SU-DHL-6 (cell line): Measurements from ENCODE around the gene GDF10.

Source experiments
- H2AFZ ChIP-seq: fragments of 200-600 bp; sonication (generic); 2 replicates; pipeline ENCODE4 v1.6.1; 2014; ENCODE audit warnings: low read depth, mild to moderate bottlenecking, moderate library complexity, mixed read lengths, antibody characterized with exemption, low read length; ENCODE audit not compliant: severe bottlenecking
- H3F3A ChIP-seq: fragments of 200-600 bp; shearing (Covaris generic); 2 replicates; pipeline ENCODE4 v1.6.0; 2016; ENCODE audit warnings: antibody characterized with exemption, mild to moderate bottlenecking; ENCODE audit not compliant: insufficient read depth
- H3K27ac ChIP-seq: fragments of 200-600 bp; sonication (generic); 2 replicates; pipeline ENCODE4 v1.5.1; 2016; ENCODE audit warnings: low read depth, mild to moderate bottlenecking, low read length, moderate library complexity, mixed read lengths
- H3K27me3 ChIP-seq: fragments of 200-600 bp; sonication (generic), shearing (Covaris generic); 2 replicates; pipeline ENCODE4 v1.6.0; 2014; ENCODE audit warnings: mild to moderate bottlenecking, low read length
- H3K36me3 ChIP-seq: fragments of 200-600 bp; sonication (generic); 2 replicates; pipeline ENCODE4 v1.6.1; 2014; ENCODE audit warnings: mild to moderate bottlenecking, low read length, mixed read lengths
- H3K4me2 ChIP-seq: fragments of 300-600, 200-600 bp; shearing (Covaris generic), sonication (generic); 2 replicates; pipeline ENCODE4 v1.6.0; 2014; ENCODE audit warnings: low read length, low read depth, mild to moderate bottlenecking; ENCODE audit not compliant: poor library complexity, severe bottlenecking
- H3K4me3 ChIP-seq: fragments of 200-600 bp; sonication (generic); 2 replicates; pipeline ENCODE4 v1.5.1; 2014; ENCODE audit warnings: antibody characterized with exemption, low read length, mild to moderate bottlenecking, mixed read lengths; ENCODE audit not compliant: insufficient read depth, poor library complexity, severe bottlenecking
- H3K79me2 ChIP-seq: fragments of 200-600 bp; sonication (generic); 2 replicates; pipeline ENCODE4 v1.6.1; 2014; ENCODE audit warnings: mild to moderate bottlenecking, low read length, moderate library complexity; ENCODE audit not compliant: insufficient read depth
- H3K9ac ChIP-seq: fragments of 200-600 bp; sonication (generic); 2 replicates; pipeline ENCODE4 v1.7.0; 2014; ENCODE audit warnings: mild to moderate bottlenecking, low read length
- H3K9me2 ChIP-seq: fragments of 200-600 bp; sonication (generic); replicated peaks from 2 replicates; pipeline ENCODE4 v1.6.1; 2014; ENCODE audit warnings: low read length; ENCODE audit not compliant: insufficient read depth
- H3K9me3 ChIP-seq: fragments of 200-600 bp; sonication (generic); 2 replicates; pipeline ENCODE4 v1.6.1; 2014; ENCODE audit warnings: low read length, mixed read lengths; ENCODE audit not compliant: insufficient read depth
- H4K20me1 ChIP-seq: fragments of 200-600 bp; sonication (generic); 2 replicates; pipeline ENCODE4 v1.6.1; 2014; ENCODE audit warnings: low read depth, mild to moderate bottlenecking, antibody characterized with exemption, low read length, moderate library complexity, mixed read lengths
- EZH2phosphoT487 ChIP-seq: fragments of 200-600 bp; sonication (generic), shearing (Covaris generic); conservative IDR thresholded peaks from 2 replicates; pipeline ENCODE4 v1.6.1; 2018; ENCODE audit warnings: mild to moderate bottlenecking, antibody characterized with exemption, low read length, moderate library complexity, mixed read lengths
- TF ChIP-seq, protein P1 (sequence below): fragments of 200-600 bp; sonication (generic); IDR thresholded peaks from one replicate; pipeline ENCODE4 v1.5.1; 2017; ENCODE audit warnings: antibody characterized with exemption, mild to moderate bottlenecking, low read length, moderate library complexity; ENCODE audit not compliant: insufficient read depth, poor library complexity, severe bottlenecking

Gene GDF10

DNA sequence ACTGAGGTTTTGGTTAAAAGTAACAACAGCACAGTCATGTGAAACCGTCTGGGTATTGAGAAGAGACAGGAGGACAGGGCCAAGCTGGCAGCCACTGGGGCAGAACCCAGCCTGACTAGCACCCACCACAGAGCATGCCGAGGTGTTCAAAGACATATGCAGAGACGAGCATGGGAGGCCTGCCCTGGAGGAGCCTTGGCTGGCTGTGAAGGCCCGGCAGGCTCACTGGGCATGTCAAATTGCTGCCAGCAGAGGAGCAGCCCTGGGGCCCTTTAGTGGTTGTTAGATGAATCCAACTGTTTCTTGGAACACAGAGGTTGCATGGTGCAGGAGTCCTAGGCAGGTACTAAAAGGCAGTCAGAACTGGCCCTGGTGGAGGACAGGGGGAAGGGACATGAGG is 17.3 kb downstream of the GDF10 start:
- Histone ChIP-seq H3K9me3 (no peaks in the 10 kb centered on the region), H3K36me3 (no peaks in the 10 kb centered on the region), H3K9me2 (no peaks in the 10 kb centered on the region), H3K9ac (no peak overlapping the region), H2AFZ (no peak overlapping the region), H4K20me1 (no peaks in the 10 kb centered on the region), H3K27ac (no peak overlapping the region), H3K27me3 (no peaks in the 10 kb centered on the region), H3K79me2 (no peaks in the 10 kb centered on the region), H3F3A (no peaks in the 10 kb centered on the region), H3K4me3 (no peak overlapping the region), H3K4me2 (no peak overlapping the region)
- TF ChIP-seq, protein P1, sequence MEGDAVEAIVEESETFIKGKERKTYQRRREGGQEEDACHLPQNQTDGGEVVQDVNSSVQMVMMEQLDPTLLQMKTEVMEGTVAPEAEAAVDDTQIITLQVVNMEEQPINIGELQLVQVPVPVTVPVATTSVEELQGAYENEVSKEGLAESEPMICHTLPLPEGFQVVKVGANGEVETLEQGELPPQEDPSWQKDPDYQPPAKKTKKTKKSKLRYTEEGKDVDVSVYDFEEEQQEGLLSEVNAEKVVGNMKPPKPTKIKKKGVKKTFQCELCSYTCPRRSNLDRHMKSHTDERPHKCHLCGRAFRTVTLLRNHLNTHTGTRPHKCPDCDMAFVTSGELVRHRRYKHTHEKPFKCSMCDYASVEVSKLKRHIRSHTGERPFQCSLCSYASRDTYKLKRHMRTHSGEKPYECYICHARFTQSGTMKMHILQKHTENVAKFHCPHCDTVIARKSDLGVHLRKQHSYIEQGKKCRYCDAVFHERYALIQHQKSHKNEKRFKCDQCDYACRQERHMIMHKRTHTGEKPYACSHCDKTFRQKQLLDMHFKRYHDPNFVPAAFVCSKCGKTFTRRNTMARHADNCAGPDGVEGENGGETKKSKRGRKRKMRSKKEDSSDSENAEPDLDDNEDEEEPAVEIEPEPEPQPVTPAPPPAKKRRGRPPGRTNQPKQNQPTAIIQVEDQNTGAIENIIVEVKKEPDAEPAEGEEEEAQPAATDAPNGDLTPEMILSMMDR: no peak
- no peak for TF ChIP-seq EZH2phosphoT487

DNA sequence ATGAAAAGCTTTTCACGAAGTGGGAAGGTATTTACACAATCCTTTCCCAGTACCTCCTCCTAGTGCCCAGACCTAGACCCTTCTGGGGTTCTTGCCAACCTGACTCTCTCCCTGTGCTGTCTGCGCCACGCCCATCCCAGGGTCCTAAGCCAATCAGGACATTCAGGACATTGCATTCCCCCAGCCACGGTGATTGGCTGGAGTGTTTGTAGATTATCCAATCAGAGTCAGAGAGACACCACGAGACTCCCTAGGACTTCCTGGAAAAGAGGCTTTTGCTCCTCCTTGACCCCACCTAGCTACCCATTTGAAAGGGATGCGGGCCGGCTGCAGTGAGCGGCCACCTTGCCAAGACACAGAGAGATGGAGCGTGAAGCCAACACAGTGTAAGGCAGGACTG is 18.7 kb downstream of the GDF10 start:
- H3K79me2 ChIP-seq: no peaks in the 10 kb centered on the region
- no peak overlapping the region for H3K4me3 ChIP-seq
- H3K9me3 ChIP-seq: no peaks in the 10 kb centered on the region
- peak overlapping the region; percentile 20 for H2AFZ ChIP-seq
- H4K20me1 ChIP-seq: no peaks in the 10 kb centered on the region
- no peaks in the 10 kb centered on the region for H3K36me3 ChIP-seq
- no peaks in the 10 kb centered on the region for H3F3A ChIP-seq
- TF ChIP-seq, protein P1: no peak
- TF ChIP-seq EZH2phosphoT487: no peak
- H3K9me2 ChIP-seq: no peaks in the 10 kb centered on the region
- H3K27ac ChIP-seq: no peak overlapping the region
- no peak overlapping the region for H3K9ac ChIP-seq
- H3K27me3 ChIP-seq: no peaks in the 10 kb centered on the region
- no peak overlapping the region for H3K4me2 ChIP-seq

DNA sequence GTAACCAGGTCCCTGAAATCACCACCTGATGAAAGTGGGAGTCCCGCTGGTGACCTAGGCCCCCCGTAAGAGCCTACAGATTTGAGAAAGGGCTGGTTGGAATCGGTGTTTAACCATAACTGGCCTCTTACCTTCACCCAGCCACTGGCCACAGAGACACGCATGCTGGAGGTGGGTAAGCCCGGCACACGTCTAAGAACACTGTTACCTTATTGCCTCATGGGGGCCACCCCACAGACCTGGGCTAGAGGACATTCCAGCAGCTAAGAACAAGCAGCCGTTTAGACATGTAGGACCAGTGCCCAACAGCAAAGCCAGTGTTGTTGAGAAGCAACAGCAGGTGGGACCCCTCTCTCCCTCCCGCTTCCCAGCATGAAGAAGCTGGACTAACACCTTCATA is 19.8 kb downstream of the GDF10 start:
- Histone ChIP-seq H3K4me3 (no peak overlapping the region), H3K4me2 (no peak overlapping the region), H3K9me3 (no peaks in the 10 kb centered on the region), H2AFZ (no peak overlapping the region), H3K9ac (no peak overlapping the region), H3F3A (no peaks in the 10 kb centered on the region), H3K79me2 (no peaks in the 10 kb centered on the region), H3K9me2 (no peaks in the 10 kb centered on the region), H3K36me3 (no peaks in the 10 kb centered on the region), H4K20me1 (no peaks in the 10 kb centered on the region), H3K27ac (no peak overlapping the region), H3K27me3 (no peaks in the 10 kb centered on the region)
- no peak for TF ChIP-seq EZH2phosphoT487
- TF ChIP-seq, protein P1: no peak
